Tibial nerve (tissue), 4 donors: ENCODE data around the gene RSPH1. TPM values are rescaled to one million over a fixed set of nuclear protein-coding genes. Genes with fewer than 3 reads are reported as not detected.

ENCODE experiments used
- DNase-seq, 2 donors: peaks; one replicate each; pipeline ENCODE4 v3.0.0-alpha.2; 2019; ENCODE audit warnings: low spot score in 2 of 2
- H3K27ac ChIP-seq, 4 donors: fragments of 200-600 bp; sonication (generic) in 3 of 4; one replicate each; pipeline ENCODE4 v1.5.1; 2017 to 2019; ENCODE audit warnings: mild to moderate bottlenecking in 1 of 4
- H3K27me3 ChIP-seq, 2 donors: fragments of 200-600 bp; sonication (generic) in 1 of 2; one replicate each; pipeline versions ENCODE4 v1.5.1 to v1.6.0; 2017 to 2019
- H3K36me3 ChIP-seq, 3 donors: fragments of 200-600 bp; sonication (generic); one replicate each; pipeline ENCODE4 v1.5.1; 2018 to 2019
- H3K4me1 ChIP-seq, 4 donors: fragments of 200-600 bp; sonication (generic) in 3 of 4; one replicate each; pipeline ENCODE4 v1.5.1; 2017 to 2019
- H3K4me3 ChIP-seq, 4 donors: fragments of 200-600 bp; sonication (generic) in 3 of 4; one replicate each; pipeline ENCODE4 v1.5.1; 2017 to 2019; ENCODE audit warnings: mild to moderate bottlenecking in 1 of 4, moderate library complexity in 1 of 4
- H3K9me3 ChIP-seq, 4 donors: fragments of 200-600 bp; sonication (generic) in 3 of 4; one replicate each; pipeline ENCODE4 v1.5.1; 2017 to 2019
- EP300 ChIP-seq, 2 donors: sonication (generic); formaldehyde crosslinking; IDR thresholded peaks; one replicate each; pipeline ENCODE4 v1.6.1; 2017; ENCODE audit warnings: antibody characterized with exemption in 2 of 2, mild to moderate bottlenecking in 1 of 2
- POLR2A ChIP-seq, 2 donors: fragments of 450-650 bp; IDR thresholded peaks; one replicate each; pipeline ENCODE4 v1.6.1; 2017; ENCODE audit warnings: antibody characterized with exemption in 2 of 2, mild to moderate bottlenecking in 2 of 2, moderate library complexity in 2 of 2
- WGBS, 2 donors: methylation state at CpG; one replicate each; pipeline ENCODE4 v1.1.5; 2018; 5-methylcytosine and 5-hydroxymethylcytosine counted together
- total RNA-seq, 4 donors: library from RNA; depleted of rRNA; stranded (reverse); fragments of >200 nt; gene quantifications; one replicate each; pipeline ENCODE4 v1.1.0, GENCODE V29; 2016
- TF ChIP-seq, protein P1 (sequence below), 5 experiments: fragments of 200-600 bp in 3 of 5; fragments of 450-650 bp in 2 of 5; sonication (generic) in 3 of 5; IDR thresholded peaks; one replicate each; pipeline ENCODE4 v1.5.1; 2016 to 2019; ENCODE audit warnings: antibody characterized with exemption in 5 of 5, mild to moderate bottlenecking in 3 of 5, moderate library complexity in 2 of 5

Gene RSPH1
- total RNA-seq, 4 donors from 2014 or later, result 0.21 to 1.7 TPM; not detected in 2

- TF ChIP-seq EP300 (IDR thresholded peaks at IDR 0.05) (peak in 1 of 2 donors; percentile 20), POLR2A (IDR thresholded peaks at IDR 0.05) (peak in 1 of 2 donors; percentile 24)
- TF ChIP-seq, protein P1, sequence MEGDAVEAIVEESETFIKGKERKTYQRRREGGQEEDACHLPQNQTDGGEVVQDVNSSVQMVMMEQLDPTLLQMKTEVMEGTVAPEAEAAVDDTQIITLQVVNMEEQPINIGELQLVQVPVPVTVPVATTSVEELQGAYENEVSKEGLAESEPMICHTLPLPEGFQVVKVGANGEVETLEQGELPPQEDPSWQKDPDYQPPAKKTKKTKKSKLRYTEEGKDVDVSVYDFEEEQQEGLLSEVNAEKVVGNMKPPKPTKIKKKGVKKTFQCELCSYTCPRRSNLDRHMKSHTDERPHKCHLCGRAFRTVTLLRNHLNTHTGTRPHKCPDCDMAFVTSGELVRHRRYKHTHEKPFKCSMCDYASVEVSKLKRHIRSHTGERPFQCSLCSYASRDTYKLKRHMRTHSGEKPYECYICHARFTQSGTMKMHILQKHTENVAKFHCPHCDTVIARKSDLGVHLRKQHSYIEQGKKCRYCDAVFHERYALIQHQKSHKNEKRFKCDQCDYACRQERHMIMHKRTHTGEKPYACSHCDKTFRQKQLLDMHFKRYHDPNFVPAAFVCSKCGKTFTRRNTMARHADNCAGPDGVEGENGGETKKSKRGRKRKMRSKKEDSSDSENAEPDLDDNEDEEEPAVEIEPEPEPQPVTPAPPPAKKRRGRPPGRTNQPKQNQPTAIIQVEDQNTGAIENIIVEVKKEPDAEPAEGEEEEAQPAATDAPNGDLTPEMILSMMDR (IDR thresholded peaks at IDR 0.05), result no peak
- Histone ChIP-seq H3K9me3 (no peaks in the 10 kb centered on the region), H3K4me1 (peaks cover 0 to 28% (median 4%) of the 10 kb centered on the region in 4 donors), H3K4me3 (peak overlapping the region; percentile 58 to 95 (median 72)), H3K27ac (peak overlapping the region; percentile 50 to 87 (median 71)), H3K36me3 (peaks cover 0 to 8% (median 0%) of the 10 kb centered on the region in 3 donors), H3K27me3 (no peaks in the 10 kb centered on the region)
- WGBS, 2 donors, result 2 to 5% methylated on average over 26 to 69 of the region's 77 CpGs
- no peak for DNase-seq
These were observed 18.2 kb upstream of the RSPH1 start for GRCh38 chr21:42513985-42514882.

DNA sequence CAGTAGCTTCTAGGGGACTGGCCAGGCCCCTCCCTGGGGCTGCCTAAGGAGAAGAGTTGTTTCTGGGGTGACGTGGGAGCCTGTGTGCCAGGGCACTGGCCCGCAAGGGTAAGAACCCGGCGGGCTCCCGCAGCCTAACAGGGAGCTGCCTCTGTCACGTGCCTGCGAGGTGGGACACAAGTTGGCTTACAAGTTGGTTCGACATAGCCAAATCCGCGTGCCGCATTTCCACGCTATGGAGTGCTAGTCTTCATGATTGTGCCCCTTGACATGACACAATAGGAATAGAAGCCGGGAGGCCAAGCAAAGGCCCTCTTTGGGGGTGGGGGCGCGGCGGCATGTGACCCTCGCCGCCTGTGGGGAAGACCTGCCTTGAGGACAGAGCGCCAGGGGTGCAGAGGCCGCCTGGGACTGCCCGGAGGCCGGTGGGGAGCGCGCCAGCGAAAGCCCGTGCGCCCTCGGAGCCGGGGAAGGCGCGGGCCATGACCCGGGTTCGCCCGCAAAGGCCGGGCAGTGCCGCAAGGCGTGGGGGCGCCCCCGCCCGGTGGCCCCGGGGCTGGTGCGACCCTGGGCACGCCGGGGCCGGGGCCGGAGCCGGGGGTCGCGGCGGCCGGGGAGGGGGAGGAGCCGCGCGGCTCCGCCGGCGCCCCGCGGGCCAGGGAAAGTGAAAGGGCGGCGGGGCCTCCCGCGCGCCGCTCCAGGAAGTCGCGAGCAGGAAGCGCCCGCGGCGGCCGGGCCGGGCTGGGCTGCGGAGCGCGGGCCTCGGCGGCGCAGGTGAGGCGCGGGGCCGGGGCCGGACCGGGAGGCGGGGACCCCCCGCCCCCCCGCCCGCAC lies 17.3 kb upstream of the RSPH1 start, which contains the start of gene SLC37A1:
TSS of gene SLC37A1 (plus strand) at position 702 of the 834 bp plus-strand sequence. CDS start 4,603 bp downstream, outside the sequence.
- WGBS, 2 donors, result 11 to 24% methylated on average over 14 to 34 of the region's 88 CpGs
- DNase-seq, result no peak
- no peaks in the 10 kb centered on the region for H3K9me3 ChIP-seq
- H3K27me3 ChIP-seq, result no peaks in the 10 kb centered on the region
- TF ChIP-seq, protein P1 (IDR thresholded peaks at IDR 0.05), result peak in 1 of 5 experiments; percentile 19
- no peak for TF ChIP-seq EP300 (IDR thresholded peaks at IDR 0.05)
- no peak for TF ChIP-seq POLR2A (IDR thresholded peaks at IDR 0.05)
- no peaks in the 10 kb centered on the region for H3K36me3 ChIP-seq
- peak within 1 kb of the TSS; percentile 50 to 87 (median 73) for H3K27ac ChIP-seq
- peaks cover 0 to 28% (median 4%) of the 10 kb centered on the region in 4 donors for H3K4me1 ChIP-seq
- peak within 1 kb of the TSS; percentile 58 to 95 (median 72) for H3K4me3 ChIP-seq

DNA sequence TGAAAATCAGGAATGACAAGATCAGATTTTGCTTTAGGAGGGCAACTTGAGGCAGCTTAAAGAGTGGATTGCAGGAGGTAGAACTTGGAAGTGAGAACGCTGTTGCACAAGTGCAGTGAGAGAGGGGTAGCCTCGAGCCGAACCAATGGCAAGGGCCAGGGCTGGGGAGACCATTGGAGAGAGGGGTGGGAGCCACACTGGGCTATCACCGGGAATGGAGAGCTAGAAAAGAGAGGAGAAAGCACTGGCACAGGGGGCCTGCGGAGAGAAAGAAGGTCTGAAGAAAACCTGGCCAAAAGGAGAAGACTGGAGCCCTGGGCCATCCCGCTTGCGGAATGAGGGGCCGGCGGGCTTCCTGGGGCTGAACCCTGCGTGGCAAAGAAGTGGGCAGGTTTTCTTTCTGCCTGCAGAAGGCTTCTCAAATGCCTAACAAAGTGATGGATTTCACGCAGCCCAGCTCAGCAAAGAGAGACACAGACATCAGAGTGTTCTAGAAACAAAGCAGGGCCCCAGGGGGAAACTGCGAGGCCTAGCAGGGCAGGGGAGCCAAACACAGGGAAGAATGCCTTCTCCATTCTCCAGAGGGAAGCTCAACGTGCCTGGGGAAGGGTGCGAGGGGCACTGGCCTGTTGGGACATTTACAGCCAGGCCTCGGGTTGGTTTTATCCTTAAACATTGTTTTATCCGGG lies 16.5 kb upstream of the RSPH1 start:
- Histone ChIP-seq H3K27me3 (no peaks in the 10 kb centered on the region), H3K27ac (peak overlapping the region in 1 of 4 donors; percentile 75), H3K36me3 (no peaks in the 10 kb centered on the region), H3K9me3 (no peaks in the 10 kb centered on the region), H3K4me1 (peaks cover 0 to 28% (median 4%) of the 10 kb centered on the region in 4 donors), H3K4me3 (no peak overlapping the region)
- DNase-seq, result no peak
- no peak for TF ChIP-seq POLR2A (IDR thresholded peaks at IDR 0.05)
- TF ChIP-seq, protein P1 (IDR thresholded peaks at IDR 0.05), result no peak
- TF ChIP-seq EP300 (IDR thresholded peaks at IDR 0.05), result no peak
- WGBS, 2 donors, result 90 to 93% methylated on average over 16 of the region's 16 CpGs

DNA sequence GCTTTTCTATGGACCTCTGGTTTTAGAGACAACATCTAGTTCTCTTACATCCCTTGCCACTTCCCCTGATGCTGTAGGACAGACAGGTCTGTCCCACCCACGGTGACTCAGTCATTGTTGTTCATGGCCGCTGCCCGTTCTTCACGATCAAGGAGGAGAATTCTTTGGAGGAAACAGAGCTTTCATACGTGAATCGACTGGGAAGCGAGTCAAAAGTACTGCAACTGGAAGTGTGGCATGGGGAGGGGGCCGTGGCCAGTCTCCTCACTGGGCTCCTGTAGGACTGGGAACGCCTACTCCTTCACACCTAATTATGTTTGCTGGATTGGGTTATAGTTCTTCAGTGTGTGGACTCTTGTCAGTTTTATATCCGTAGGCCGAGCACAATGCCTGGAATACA lies 13.2 kb upstream of the RSPH1 start:
- Histone ChIP-seq H3K27me3 (no peaks in the 10 kb centered on the region), H3K4me3 (no peak overlapping the region), H3K9me3 (no peaks in the 10 kb centered on the region), H3K4me1 (peaks cover 0 to 9% (median 2%) of the 10 kb centered on the region in 4 donors), H3K36me3 (no peaks in the 10 kb centered on the region), H3K27ac (no peak overlapping the region)
- 64 to 66% methylated on average over 11 of the region's 11 CpGs for WGBS, 2 donors
- TF ChIP-seq EP300 (IDR thresholded peaks at IDR 0.05) (no peak), POLR2A (IDR thresholded peaks at IDR 0.05) (no peak)
- TF ChIP-seq, protein P1 (IDR thresholded peaks at IDR 0.05), result no peak
- no peak for DNase-seq
